Keratinocyte (primary cell): ENCODE data around the gene FBXO7. TPM values are rescaled to one million over a fixed set of nuclear protein-coding genes. Genes with fewer than 3 reads are reported as not detected.

Source experiments
- DNase-seq: peaks from one replicate; pipeline ENCODE4 v3.0.0-alpha.2; 2011; ENCODE audit warnings: low read depth, missing footprints, low spot score
- FAIRE-seq: peaks from 2 replicates; lab custom pipeline; 2011; peaks lifted over from hg19 to GRCh38; lab: Jason Lieb, UNC
- H2AFZ ChIP-seq: 2 replicates; pipeline ENCODE4 v1.6.0; 2012; ENCODE audit warnings: low read length, control low read depth, inconsistent platforms; ENCODE audit not compliant: control insufficient read depth
- H3K27ac ChIP-seq: 2 replicates; pipeline ENCODE4 v1.5.1; 2011; ENCODE audit warnings: low read length; ENCODE audit not compliant: control insufficient read depth, insufficient read depth
- H3K27me3 ChIP-seq: 3 replicates; pipeline ENCODE4 v1.6.0; 2011; ENCODE audit warnings: low read length; ENCODE audit not compliant: control insufficient read depth, insufficient read depth; ENCODE audit errors: extremely low read depth
- H3K36me3 ChIP-seq, 2 experiments: 2 replicates in 1 of 2; 3 replicates in 1 of 2; pipeline ENCODE4 v1.5.1; 2011; ENCODE audit warnings: low read length in 2 of 2, mild to moderate bottlenecking in 1 of 2; ENCODE audit not compliant: control insufficient read depth in 2 of 2, insufficient read depth in 2 of 2; ENCODE audit errors: extremely low read depth in 1 of 2
- H3K4me1 ChIP-seq: 3 replicates; pipeline ENCODE4 v1.5.1; 2011; ENCODE audit warnings: low read length; ENCODE audit not compliant: control insufficient read depth, insufficient read depth; ENCODE audit errors: extremely low read depth
- H3K4me2 ChIP-seq: 3 replicates; pipeline ENCODE4 v1.6.0; 2011; ENCODE audit warnings: low read depth, low read length; ENCODE audit not compliant: control insufficient read depth, insufficient read depth; ENCODE audit errors: extremely low read depth
- H3K4me3 ChIP-seq, 3 experiments: fragments of 200-600 bp in 1 of 3; sonication (generic) in 1 of 3; 2 replicates in 2 of 3; 3 replicates in 1 of 3; pipeline ENCODE4 v1.5.1; 2011 to 2016; ENCODE audit warnings: low read length in 3 of 3, mild to moderate bottlenecking in 3 of 3, control low read depth in 2 of 3, inconsistent platforms in 1 of 3, low read depth in 1 of 3, mixed read lengths in 1 of 3, mixed run types in 1 of 3, moderate library complexity in 1 of 3; ENCODE audit not compliant: control insufficient read depth in 2 of 3, insufficient read depth in 2 of 3; ENCODE audit errors: extremely low read depth in 1 of 3
- H3K79me2 ChIP-seq: 2 replicates; pipeline ENCODE4 v1.6.0; 2012; ENCODE audit warnings: low read length; ENCODE audit not compliant: control insufficient read depth, insufficient read depth
- H3K9ac ChIP-seq: 3 replicates; pipeline ENCODE4 v1.6.0; 2011; ENCODE audit warnings: low read length; ENCODE audit not compliant: control insufficient read depth, insufficient read depth; ENCODE audit errors: extremely low read depth
- H3K9me1 ChIP-seq: 3 replicates; pipeline ENCODE4 v1.6.0; 2011; ENCODE audit warnings: low read length; ENCODE audit not compliant: control insufficient read depth, insufficient read depth; ENCODE audit errors: extremely low read depth
- H3K9me3 ChIP-seq: 2 replicates; pipeline ENCODE4 v1.5.1; 2012; ENCODE audit warnings: low read depth, low read length; ENCODE audit not compliant: control insufficient read depth
- H4K20me1 ChIP-seq: 3 replicates; pipeline ENCODE4 v1.6.0; 2011; ENCODE audit warnings: low read length; ENCODE audit not compliant: control insufficient read depth, insufficient read depth; ENCODE audit errors: extremely low read depth
- CTCF ChIP-seq, 3 experiments: IDR thresholded peaks in 1 of 3; conservative IDR thresholded peaks in 1 of 3; optimal IDR thresholded peaks in 1 of 3; 2 replicates in 2 of 3; 3 replicates in 1 of 3; pipeline versions ENCODE3 to v1.5.1; 2011; ENCODE audit warnings: low read length in 3 of 3, mild to moderate bottlenecking in 3 of 3, moderate library complexity in 2 of 3, control low read depth in 1 of 3, inconsistent platforms in 1 of 3; ENCODE audit not compliant: insufficient read depth in 2 of 3; ENCODE audit errors: extremely low read depth in 1 of 3
- EZH2 ChIP-seq: IDR thresholded peaks from one replicate; pipeline ENCODE4 v1.6.1; 2012; ENCODE audit warnings: inconsistent platforms, mild to moderate bottlenecking, low read length, moderate library complexity
- dilution Hi-C: fragments of 300-500 bp; cut with MboI; formaldehyde crosslinking; loops from one replicate; pipeline ENCODE4 v1.7.0; 2020; ENCODE audit warnings: low sequenced_read_pairs; ENCODE audit not compliant: extremely low pct_ligation_motif_present
- polyA plus RNA-seq, 5 experiments: library from polyadenylated mRNA; depleted of rRNA in 3 of 5; stranded (reverse) in 3 of 5; stranded (forward) in 1 of 5; unstranded in 1 of 5; fragments of >200 nt; gene quantifications; 1 replicate in 1 of 5; 2 replicates in 3 of 5; 3 replicates in 1 of 5; pipeline versions ENCODE4 v1.2.1 to v1.2.3, GENCODE V29; 2011 to 2012; ENCODE audit warnings: missing spikeins in 2 of 5, low read depth in 1 of 5, low replicate concordance in 1 of 5

FBXO7 gene
- polyA plus RNA-seq, 1 donor (not counting 4 experiments of a cell fraction or from before 2014, with no cell fraction given): 106 TPM

GRCh38 chr22:32518848-32519247, 44.2 kb downstream of the FBXO7 start:
- no peak for FAIRE-seq
- H3K9me1 ChIP-seq: no peaks in the 10 kb centered on the region
- dilution Hi-C loops: loop anchor here (25.0 kb wide), 1 partner anchor 268 kb away; no protein-coding TSS in a partner anchor

GRCh38 chr22:32520612-32521011, 46.0 kb downstream of the FBXO7 start:
- H3K9me3 ChIP-seq: no peaks in the 10 kb centered on the region
- no peak overlapping the region for H3K27ac ChIP-seq
- H3K79me2 ChIP-seq: no peaks in the 10 kb centered on the region
- H3K4me2 ChIP-seq: no peak overlapping the region
- FAIRE-seq: no peak
- H3K4me1 ChIP-seq: no peaks in the 10 kb centered on the region
- H3K36me3 ChIP-seq: no peaks in the 10 kb centered on the region
- no peaks in the 10 kb centered on the region for H3K27me3 ChIP-seq
- no peak for TF ChIP-seq EZH2
- TF ChIP-seq CTCF (optimal IDR thresholded peaks at IDR 0.05 in 1 of 3, IDR thresholded peaks at IDR 0.05 in 1 of 3, conservative IDR thresholded peaks at IDR 0.05 in 1 of 3; ENCODE audit: extremely low read depth in 1 of 3, insufficient read depth in 2 of 3, low read length in 3 of 3): no peak
- dilution Hi-C loops: loop anchor here (25.0 kb wide), 1 partner anchor 267 kb away; no protein-coding TSS in a partner anchor
- no peak overlapping the region for H3K9ac ChIP-seq
- H3K4me3 ChIP-seq: no peak overlapping the region
- DNase-seq: no peak
- no peaks in the 10 kb centered on the region for H4K20me1 ChIP-seq
- H2AFZ ChIP-seq: no peak overlapping the region
- H3K9me1 ChIP-seq: no peaks in the 10 kb centered on the region

More at GRCh38 chr22:32518848-32519247, 44.2 kb downstream of the FBXO7 start:
- H3K27ac ChIP-seq: no peak overlapping the region
- peak; percentile 18 to 48 (median 22) for TF ChIP-seq CTCF (optimal IDR thresholded peaks at IDR 0.05 in 1 of 3, IDR thresholded peaks at IDR 0.05 in 1 of 3, conservative IDR thresholded peaks at IDR 0.05 in 1 of 3; ENCODE audit: extremely low read depth in 1 of 3, insufficient read depth in 2 of 3, low read length in 3 of 3)
- no peak for TF ChIP-seq EZH2
- H3K4me2 ChIP-seq: no peak overlapping the region
- H2AFZ ChIP-seq: no peak overlapping the region
- no peaks in the 10 kb centered on the region for H3K79me2 ChIP-seq
- H3K9me3 ChIP-seq: no peaks in the 10 kb centered on the region
- H3K27me3 ChIP-seq: no peaks in the 10 kb centered on the region
- peak; percentile 1 for DNase-seq
- H3K9ac ChIP-seq: no peak overlapping the region
- no peaks in the 10 kb centered on the region for H3K4me1 ChIP-seq
- H3K36me3 ChIP-seq: no peaks in the 10 kb centered on the region
- no peak overlapping the region for H3K4me3 ChIP-seq
- no peaks in the 10 kb centered on the region for H4K20me1 ChIP-seq
